ENCODE measurements around the gene PFKP.

GRCh38 chr10:3085785-3086567 lies 18.6 kb downstream of the PFKP start:
- no peak for TF ChIP-seq CTCF (IDR thresholded peaks at IDR 0.05)
- no peak for TF ChIP-seq POLR2AphosphoS5 (IDR thresholded peaks at IDR 0.05)
- TF ChIP-seq EP300 (IDR thresholded peaks at IDR 0.05), result no peak
- TF ChIP-seq POLR2A (IDR thresholded peaks at IDR 0.05; ENCODE audit: low read depth), result no peak

Data from esophagus muscularis mucosa (tissue), 4 donors.